KMS-11 (cell line): ENCODE data around the gene CDC42BPB.

Experiments
- H2AFZ ChIP-seq: fragments of 200-600 bp; sonication (generic); 2 replicates; pipeline ENCODE4 v1.6.1; 2016; ENCODE audit warnings: antibody characterized with exemption, mixed run types, low read depth
- H3K27ac ChIP-seq: fragments of 200-600 bp; sonication (generic); 2 replicates; pipeline ENCODE4 v1.6.1; 2016; ENCODE audit warnings: mild to moderate bottlenecking, mixed run types
- H3K27me3 ChIP-seq: fragments of 200-600 bp; sonication (generic); 2 replicates; pipeline ENCODE4 v1.6.1; 2017; ENCODE audit warnings: mild to moderate bottlenecking, low read depth, mixed run types, moderate library complexity; ENCODE audit not compliant: insufficient read depth
- H3K36me3 ChIP-seq: fragments of 200-600 bp; sonication (generic); 2 replicates; pipeline ENCODE4 v1.6.1; 2017; ENCODE audit warnings: mild to moderate bottlenecking, mixed run types; ENCODE audit not compliant: insufficient read depth
- H3K4me1 ChIP-seq: fragments of 200-600 bp; sonication (generic); 2 replicates; pipeline ENCODE4 v1.6.1; 2016; ENCODE audit warnings: mild to moderate bottlenecking, low read depth, mixed run types; ENCODE audit not compliant: poor library complexity, severe bottlenecking
- H3K4me2 ChIP-seq: fragments of 200-600 bp; sonication (generic); 2 replicates; pipeline ENCODE4 v1.7.0; 2016; ENCODE audit warnings: mild to moderate bottlenecking, mixed run types
- H3K4me3 ChIP-seq: fragments of 200-600 bp; sonication (generic); IDR thresholded peaks from 2 replicates; pipeline ENCODE4 v1.6.1; 2017; ENCODE audit warnings: low read depth, low read length, mixed read lengths; ENCODE audit not compliant: insufficient read depth
- H3K79me2 ChIP-seq: fragments of 200-600 bp; sonication (generic); 2 replicates; pipeline ENCODE4 v1.6.1; 2016; ENCODE audit warnings: low read depth, mixed run types; ENCODE audit not compliant: insufficient read depth
- H3K9ac ChIP-seq: fragments of 200-600 bp; sonication (generic); 2 replicates; pipeline ENCODE4 v1.6.1; 2016; ENCODE audit warnings: mild to moderate bottlenecking, mixed run types
- H4K20me1 ChIP-seq: fragments of 200-600 bp; sonication (generic); 2 replicates; pipeline ENCODE4 v1.6.1; 2016; ENCODE audit warnings: mild to moderate bottlenecking, mixed run types; ENCODE audit not compliant: insufficient read depth
- CTCF ChIP-seq: fragments of 200-600 bp; sonication (generic); conservative IDR thresholded peaks from 2 replicates; pipeline ENCODE4 v1.6.1; 2017; ENCODE audit warnings: low read depth, mild to moderate bottlenecking, antibody characterized with exemption, low read length, moderate library complexity, mixed read lengths

Gene CDC42BPB

DNA sequence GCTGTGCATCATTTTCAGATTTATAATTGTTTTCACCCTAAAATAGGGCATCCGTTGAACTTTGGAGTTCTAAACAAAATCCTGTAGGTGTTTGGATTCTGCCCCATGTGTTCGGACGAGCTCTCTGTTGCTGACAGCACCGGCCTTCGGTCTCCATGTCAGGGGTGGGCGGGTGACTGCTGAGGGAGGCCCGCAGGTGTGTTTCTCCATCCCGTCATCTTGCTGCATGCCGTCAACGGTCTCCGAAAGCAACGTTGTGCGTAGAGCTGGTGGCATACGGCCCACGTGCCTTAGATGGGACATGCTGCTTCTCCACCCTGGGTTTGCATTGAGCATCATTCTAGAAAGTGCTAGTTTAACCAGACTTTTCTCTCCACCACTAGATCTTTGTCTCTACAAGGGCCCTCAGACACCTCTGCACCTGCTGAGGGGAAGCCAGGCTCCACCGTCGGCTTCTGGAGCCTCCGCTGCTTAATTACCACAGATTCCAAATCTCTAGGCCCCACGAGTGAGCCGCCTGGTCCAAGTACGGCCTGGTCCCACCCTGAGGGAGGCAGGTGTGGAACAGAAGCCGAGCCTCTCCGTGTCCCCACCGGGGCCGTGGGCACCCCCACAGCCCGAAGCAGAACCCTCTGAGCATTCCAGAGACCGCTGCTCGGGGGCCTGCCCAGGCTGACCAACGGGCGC, 150.6 kb downstream of the CDC42BPB start:
- Histone ChIP-seq H3K4me1 (peaks cover 7% of the 10 kb centered on the region), H4K20me1 (no peaks in the 10 kb centered on the region), H3K27me3 (no peaks in the 10 kb centered on the region), H3K27ac (no peak overlapping the region), H3K79me2 (no peaks in the 10 kb centered on the region), H3K4me3 (no peak overlapping the region), H3K4me2 (no peak overlapping the region), H3K9ac (no peak overlapping the region), H3K36me3 (no peaks in the 10 kb centered on the region), H2AFZ (no peak overlapping the region)
- no peak for TF ChIP-seq CTCF

- TF ChIP-seq CTCF, result no peak
- peaks cover 10% of the 10 kb centered on the region for H3K4me1 ChIP-seq
- H3K4me3 ChIP-seq, result no peak overlapping the region
- no peaks in the 10 kb centered on the region for H3K27me3 ChIP-seq
- H3K9ac ChIP-seq, result no peak overlapping the region
- no peaks in the 10 kb centered on the region for H3K79me2 ChIP-seq
- no peaks in the 10 kb centered on the region for H3K36me3 ChIP-seq
- H3K27ac ChIP-seq, result no peak overlapping the region
- no peak overlapping the region for H3K4me2 ChIP-seq
- H2AFZ ChIP-seq, result no peak overlapping the region
- no peaks in the 10 kb centered on the region for H4K20me1 ChIP-seq
These were observed 151.9 kb downstream of the CDC42BPB start for GRCh38 chr14:102905116-102906108.

DNA sequence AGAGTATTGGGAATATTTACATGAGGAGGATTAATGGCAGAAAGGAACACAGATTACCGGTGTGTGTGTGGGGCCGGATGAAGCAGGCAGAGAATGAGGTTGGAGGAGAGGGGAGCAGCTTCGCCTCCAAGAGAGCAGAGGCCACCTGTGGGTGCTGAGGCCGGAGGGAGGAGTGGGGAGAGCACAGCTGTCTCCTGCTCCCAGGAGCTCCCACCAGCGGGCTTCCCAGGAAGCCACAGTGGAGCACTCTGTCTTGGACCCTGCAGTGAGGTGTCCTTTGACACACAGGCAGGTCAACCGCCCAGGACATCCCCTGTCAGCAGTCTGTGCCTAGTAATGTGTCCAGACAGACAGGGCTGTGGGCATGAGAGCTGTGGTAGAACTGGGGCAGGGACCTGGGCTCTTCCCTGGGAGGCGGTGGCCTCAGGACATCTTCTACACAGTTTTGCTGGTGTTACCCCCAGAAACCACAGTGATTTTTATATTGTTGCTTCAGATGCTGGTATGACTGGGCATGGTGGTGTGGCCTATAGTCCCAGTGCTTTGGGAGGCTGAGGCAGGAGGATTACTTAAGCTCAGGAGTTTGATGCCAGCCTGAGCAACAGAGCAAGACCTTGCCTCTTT, 153.3 kb downstream of the CDC42BPB start:
- Histone ChIP-seq H3K4me1 (peaks cover 10% of the 10 kb centered on the region), H3K4me3 (no peak overlapping the region), H3K79me2 (no peaks in the 10 kb centered on the region), H3K27me3 (no peaks in the 10 kb centered on the region), H3K27ac (no peak overlapping the region), H3K9ac (no peak overlapping the region), H4K20me1 (no peaks in the 10 kb centered on the region), H3K4me2 (no peak overlapping the region), H2AFZ (no peak overlapping the region), H3K36me3 (no peaks in the 10 kb centered on the region)
- no peak for TF ChIP-seq CTCF

DNA sequence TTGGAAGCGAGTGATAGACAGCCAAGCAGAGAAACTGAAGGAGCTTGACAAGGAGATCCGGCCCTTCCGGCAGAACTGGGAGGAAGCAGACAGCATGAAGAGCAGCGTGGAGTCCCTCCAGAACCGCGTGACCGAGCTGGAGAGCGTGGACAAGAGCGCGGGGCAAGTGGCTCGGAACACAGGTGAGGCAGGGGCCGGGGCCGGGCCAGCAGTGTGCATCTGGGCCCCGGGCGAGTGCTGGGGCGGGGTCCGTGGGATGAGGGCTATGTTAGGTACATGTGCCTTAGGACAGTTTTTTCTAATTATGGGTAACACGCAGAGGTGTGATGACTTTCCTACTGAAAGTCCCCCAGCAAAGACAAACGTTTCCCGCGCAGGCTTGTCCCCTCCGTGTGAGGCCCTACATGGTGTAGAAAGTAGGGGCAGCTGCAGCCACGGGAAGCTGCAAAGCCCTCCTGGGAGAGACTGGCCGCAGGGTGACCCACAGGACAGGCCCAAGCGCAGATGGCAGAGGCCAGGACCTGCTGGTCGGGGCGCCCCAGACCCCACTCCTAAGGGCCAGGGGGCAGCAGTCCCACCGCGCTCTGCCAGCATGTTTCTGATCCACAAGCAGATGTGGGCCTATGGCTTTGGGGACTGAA, 154.0 kb downstream of the CDC42BPB start:
- Histone ChIP-seq H3K79me2 (no peaks in the 10 kb centered on the region), H3K9ac (no peak overlapping the region), H3K4me3 (no peak overlapping the region), H3K4me1 (peaks cover 10% of the 10 kb centered on the region), H3K27me3 (no peaks in the 10 kb centered on the region), H3K27ac (no peak overlapping the region), H3K4me2 (no peak overlapping the region), H4K20me1 (no peaks in the 10 kb centered on the region), H2AFZ (no peak overlapping the region), H3K36me3 (no peaks in the 10 kb centered on the region)
- no peak for TF ChIP-seq CTCF
